Measurements from ENCODE around the gene PSMB5. TPM values are rescaled to one million over a fixed set of nuclear protein-coding genes. Genes with fewer than 3 reads are reported as not detected.
A peak's percentile ranks its signal among the peaks of the same experiment; 100 is the strongest.

PSMB5 gene
- total and polyA plus RNA-seq, 4 donors = 74.0 to 152 (median 95.4) TPM

DNA sequence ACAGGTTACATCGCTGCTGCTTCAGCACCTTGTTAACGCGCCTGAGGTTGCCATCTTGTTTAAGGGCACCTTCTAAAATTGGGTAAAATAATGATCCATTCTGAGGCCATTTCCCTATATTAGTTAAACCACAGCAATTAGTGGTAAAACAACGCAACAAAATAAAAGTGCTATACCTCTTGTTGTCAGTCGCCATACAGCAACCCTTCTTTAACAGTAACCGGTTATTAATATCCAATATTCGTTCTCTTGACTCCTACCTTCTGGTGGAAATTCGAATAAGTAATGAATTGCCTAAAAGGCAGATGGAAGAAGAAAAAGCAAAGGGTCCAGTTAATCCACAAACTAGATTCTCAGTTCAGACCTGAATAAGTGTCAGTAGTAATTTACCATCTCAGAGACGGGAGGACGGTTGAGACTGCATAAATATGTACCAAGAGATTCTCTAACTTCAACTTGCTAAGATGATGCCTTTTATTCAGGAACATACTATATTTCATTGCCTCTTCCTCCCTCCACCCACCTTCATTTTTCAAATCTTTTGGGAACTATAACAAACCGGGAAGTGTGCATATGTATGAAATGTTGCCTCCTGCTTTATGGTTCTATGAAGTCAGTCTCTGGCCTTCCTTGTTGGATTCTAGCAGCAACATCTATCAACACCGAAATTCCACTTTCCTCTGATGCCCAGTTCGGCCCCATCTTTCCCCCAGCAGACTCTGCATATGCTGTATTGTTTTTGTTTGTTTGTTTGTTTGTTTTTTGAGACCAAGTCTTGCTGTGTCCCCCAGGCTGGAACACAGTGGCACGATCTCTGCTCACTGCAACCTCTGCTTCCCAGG lies 824 bp upstream of the PSMB5 start:
- TF ChIP-seq, protein P1, sequence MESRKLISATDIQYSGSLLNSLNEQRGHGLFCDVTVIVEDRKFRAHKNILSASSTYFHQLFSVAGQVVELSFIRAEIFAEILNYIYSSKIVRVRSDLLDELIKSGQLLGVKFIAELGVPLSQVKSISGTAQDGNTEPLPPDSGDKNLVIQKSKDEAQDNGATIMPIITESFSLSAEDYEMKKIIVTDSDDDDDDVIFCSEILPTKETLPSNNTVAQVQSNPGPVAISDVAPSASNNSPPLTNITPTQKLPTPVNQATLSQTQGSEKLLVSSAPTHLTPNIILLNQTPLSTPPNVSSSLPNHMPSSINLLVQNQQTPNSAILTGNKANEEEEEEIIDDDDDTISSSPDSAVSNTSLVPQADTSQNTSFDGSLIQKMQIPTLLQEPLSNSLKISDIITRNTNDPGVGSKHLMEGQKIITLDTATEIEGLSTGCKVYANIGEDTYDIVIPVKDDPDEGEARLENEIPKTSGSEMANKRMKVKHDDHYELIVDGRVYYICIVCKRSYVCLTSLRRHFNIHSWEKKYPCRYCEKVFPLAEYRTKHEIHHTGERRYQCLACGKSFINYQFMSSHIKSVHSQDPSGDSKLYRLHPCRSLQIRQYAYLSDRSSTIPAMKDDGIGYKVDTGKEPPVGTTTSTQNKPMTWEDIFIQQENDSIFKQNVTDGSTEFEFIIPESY (IDR thresholded peaks at IDR 0.05) = no peak
- TF ChIP-seq EGR1 (IDR thresholded peaks at IDR 0.05; ENCODE audit: low read depth in 2 of 2) (no peak), RXRA (IDR thresholded peaks at IDR 0.05) (no peak), YY1 (IDR thresholded peaks at IDR 0.05) (peak; percentile 77), FOXA1 (IDR thresholded peaks at IDR 0.05) (no peak)
- TF ChIP-seq, protein P2, sequence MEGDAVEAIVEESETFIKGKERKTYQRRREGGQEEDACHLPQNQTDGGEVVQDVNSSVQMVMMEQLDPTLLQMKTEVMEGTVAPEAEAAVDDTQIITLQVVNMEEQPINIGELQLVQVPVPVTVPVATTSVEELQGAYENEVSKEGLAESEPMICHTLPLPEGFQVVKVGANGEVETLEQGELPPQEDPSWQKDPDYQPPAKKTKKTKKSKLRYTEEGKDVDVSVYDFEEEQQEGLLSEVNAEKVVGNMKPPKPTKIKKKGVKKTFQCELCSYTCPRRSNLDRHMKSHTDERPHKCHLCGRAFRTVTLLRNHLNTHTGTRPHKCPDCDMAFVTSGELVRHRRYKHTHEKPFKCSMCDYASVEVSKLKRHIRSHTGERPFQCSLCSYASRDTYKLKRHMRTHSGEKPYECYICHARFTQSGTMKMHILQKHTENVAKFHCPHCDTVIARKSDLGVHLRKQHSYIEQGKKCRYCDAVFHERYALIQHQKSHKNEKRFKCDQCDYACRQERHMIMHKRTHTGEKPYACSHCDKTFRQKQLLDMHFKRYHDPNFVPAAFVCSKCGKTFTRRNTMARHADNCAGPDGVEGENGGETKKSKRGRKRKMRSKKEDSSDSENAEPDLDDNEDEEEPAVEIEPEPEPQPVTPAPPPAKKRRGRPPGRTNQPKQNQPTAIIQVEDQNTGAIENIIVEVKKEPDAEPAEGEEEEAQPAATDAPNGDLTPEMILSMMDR (IDR thresholded peaks at IDR 0.05; ENCODE audit: low read depth, low read length, missing input control) = peak; percentile 22
- Histone ChIP-seq H3K4me3 (ENCODE audit: low read depth in 1 of 3, low read length in 3 of 3) (peak overlapping the region in 2 of 3 donors; percentile 83 to 91), H3K9me3 (ENCODE audit: control insufficient read depth in 4 of 4, low read length in 3 of 4) (no peaks in the 10 kb centered on the region), H3K27ac (ENCODE audit: low read depth in 1 of 2, low read length in 2 of 2) (peak overlapping the region; percentile 91 to 95), H3K9ac (ENCODE audit: low read depth in 1 of 2, low read length in 2 of 2) (no peak overlapping the region), H3K27me3 (ENCODE audit: control insufficient read depth in 4 of 4, insufficient read depth in 4 of 4, low read length in 3 of 4) (no peaks in the 10 kb centered on the region), H3K4me1 (ENCODE audit: control insufficient read depth in 4 of 4, insufficient read depth in 4 of 4, low read length in 3 of 4) (peaks cover 5 to 12% (median 8%) of the 10 kb centered on the region in 4 donors), H3K36me3 (ENCODE audit: control insufficient read depth in 4 of 4, insufficient read depth in 3 of 4, low read depth in 1 of 4, low read length in 3 of 4) (peaks cover 6 to 16% (median 12%) of the 10 kb centered on the region in 4 donors)
- WGBS = 72% methylated on average over 14 of the region's 14 CpGs
- DNase-seq (ENCODE audit: low spot score) = no peak

DNA sequence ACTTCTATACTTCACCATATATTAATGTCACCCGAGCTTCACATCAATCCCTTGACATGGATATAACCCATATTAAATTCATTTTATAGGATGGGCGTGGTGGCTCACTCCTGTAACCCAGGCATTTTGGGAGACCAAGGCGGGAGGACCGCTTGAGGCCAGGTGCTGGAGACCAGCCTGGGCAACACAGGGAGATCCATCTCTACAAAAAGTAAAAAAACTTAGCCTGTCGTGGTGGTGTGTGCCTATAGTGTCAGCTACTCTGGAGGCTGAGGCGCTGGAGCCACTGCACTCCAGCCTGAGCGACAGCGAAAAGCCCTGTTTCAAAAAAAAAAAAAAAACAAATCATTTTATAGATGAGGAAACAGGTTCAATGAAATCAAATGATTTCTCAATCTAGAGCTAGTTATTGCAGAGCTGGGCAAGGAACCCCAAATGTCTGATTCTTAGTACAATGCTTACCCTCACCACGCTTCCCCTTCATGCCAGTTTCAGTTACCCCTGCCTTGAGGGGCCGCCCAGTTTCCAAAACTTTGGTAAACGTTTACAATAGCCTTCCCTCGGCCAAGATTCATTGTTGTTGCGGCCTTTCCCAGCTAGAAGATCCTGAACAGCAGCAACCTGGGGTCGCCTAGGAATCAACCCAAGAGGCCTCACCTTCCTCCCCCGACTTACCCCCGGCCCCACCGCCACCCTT lies 751 bp downstream of the PSMB5 start:
- TF ChIP-seq HNF4A (conservative IDR thresholded peaks at IDR 0.05) = no peak
- TF ChIP-seq HNF4G (IDR thresholded peaks at IDR 0.05) = no peak
- TF ChIP-seq JUND (IDR thresholded peaks at IDR 0.05) = no peak
- no peak for TF ChIP-seq SP1 (IDR thresholded peaks at IDR 0.05)
- TF ChIP-seq, protein P3, sequence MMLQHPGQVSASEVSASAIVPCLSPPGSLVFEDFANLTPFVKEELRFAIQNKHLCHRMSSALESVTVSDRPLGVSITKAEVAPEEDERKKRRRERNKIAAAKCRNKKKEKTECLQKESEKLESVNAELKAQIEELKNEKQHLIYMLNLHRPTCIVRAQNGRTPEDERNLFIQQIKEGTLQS (IDR thresholded peaks at IDR 0.05) = no peak
- no peak for TF ChIP-seq YY1 (IDR thresholded peaks at IDR 0.05)
- TF ChIP-seq NR2F2 (IDR thresholded peaks at IDR 0.05) = no peak
- no peak for TF ChIP-seq EGR1 (IDR thresholded peaks at IDR 0.05; ENCODE audit: low read depth in 2 of 2)
- TF ChIP-seq GABPA (IDR thresholded peaks at IDR 0.05 in 1 of 2, conservative IDR thresholded peaks at IDR 0.05 in 1 of 2) = no peak
- TF ChIP-seq, protein P4, sequence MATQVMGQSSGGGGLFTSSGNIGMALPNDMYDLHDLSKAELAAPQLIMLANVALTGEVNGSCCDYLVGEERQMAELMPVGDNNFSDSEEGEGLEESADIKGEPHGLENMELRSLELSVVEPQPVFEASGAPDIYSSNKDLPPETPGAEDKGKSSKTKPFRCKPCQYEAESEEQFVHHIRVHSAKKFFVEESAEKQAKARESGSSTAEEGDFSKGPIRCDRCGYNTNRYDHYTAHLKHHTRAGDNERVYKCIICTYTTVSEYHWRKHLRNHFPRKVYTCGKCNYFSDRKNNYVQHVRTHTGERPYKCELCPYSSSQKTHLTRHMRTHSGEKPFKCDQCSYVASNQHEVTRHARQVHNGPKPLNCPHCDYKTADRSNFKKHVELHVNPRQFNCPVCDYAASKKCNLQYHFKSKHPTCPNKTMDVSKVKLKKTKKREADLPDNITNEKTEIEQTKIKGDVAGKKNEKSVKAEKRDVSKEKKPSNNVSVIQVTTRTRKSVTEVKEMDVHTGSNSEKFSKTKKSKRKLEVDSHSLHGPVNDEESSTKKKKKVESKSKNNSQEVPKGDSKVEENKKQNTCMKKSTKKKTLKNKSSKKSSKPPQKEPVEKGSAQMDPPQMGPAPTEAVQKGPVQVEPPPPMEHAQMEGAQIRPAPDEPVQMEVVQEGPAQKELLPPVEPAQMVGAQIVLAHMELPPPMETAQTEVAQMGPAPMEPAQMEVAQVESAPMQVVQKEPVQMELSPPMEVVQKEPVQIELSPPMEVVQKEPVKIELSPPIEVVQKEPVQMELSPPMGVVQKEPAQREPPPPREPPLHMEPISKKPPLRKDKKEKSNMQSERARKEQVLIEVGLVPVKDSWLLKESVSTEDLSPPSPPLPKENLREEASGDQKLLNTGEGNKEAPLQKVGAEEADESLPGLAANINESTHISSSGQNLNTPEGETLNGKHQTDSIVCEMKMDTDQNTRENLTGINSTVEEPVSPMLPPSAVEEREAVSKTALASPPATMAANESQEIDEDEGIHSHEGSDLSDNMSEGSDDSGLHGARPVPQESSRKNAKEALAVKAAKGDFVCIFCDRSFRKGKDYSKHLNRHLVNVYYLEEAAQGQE (IDR thresholded peaks at IDR 0.05) = no peak
- DNase-seq (ENCODE audit: low spot score) = no peak
- Histone ChIP-seq H3K27ac (ENCODE audit: low read depth in 1 of 2, low read length in 2 of 2) (peak overlapping the region; percentile 91 to 95), H3K4me3 (ENCODE audit: low read depth in 1 of 3, low read length in 3 of 3) (peak overlapping the region; percentile 78 to 91 (median 83)), H3K9ac (ENCODE audit: low read depth in 1 of 2, low read length in 2 of 2) (peak overlapping the region; percentile 81 to 94), H3K4me1 (ENCODE audit: control insufficient read depth in 4 of 4, insufficient read depth in 4 of 4, low read length in 3 of 4) (peaks cover 5 to 12% (median 8%) of the 10 kb centered on the region in 4 donors), H3K27me3 (ENCODE audit: control insufficient read depth in 4 of 4, insufficient read depth in 4 of 4, low read length in 3 of 4) (no peaks in the 10 kb centered on the region), H3K9me3 (ENCODE audit: control insufficient read depth in 4 of 4, low read length in 3 of 4) (no peaks in the 10 kb centered on the region), H3K36me3 (ENCODE audit: control insufficient read depth in 4 of 4, insufficient read depth in 3 of 4, low read depth in 1 of 4, low read length in 3 of 4) (peaks cover 6 to 19% (median 16%) of the 10 kb centered on the region in 4 donors)
- WGBS = 41% methylated on average over 17 of the region's 17 CpGs
